ENCODE results near the gene ANTKMT.

Gene ANTKMT

DNA sequence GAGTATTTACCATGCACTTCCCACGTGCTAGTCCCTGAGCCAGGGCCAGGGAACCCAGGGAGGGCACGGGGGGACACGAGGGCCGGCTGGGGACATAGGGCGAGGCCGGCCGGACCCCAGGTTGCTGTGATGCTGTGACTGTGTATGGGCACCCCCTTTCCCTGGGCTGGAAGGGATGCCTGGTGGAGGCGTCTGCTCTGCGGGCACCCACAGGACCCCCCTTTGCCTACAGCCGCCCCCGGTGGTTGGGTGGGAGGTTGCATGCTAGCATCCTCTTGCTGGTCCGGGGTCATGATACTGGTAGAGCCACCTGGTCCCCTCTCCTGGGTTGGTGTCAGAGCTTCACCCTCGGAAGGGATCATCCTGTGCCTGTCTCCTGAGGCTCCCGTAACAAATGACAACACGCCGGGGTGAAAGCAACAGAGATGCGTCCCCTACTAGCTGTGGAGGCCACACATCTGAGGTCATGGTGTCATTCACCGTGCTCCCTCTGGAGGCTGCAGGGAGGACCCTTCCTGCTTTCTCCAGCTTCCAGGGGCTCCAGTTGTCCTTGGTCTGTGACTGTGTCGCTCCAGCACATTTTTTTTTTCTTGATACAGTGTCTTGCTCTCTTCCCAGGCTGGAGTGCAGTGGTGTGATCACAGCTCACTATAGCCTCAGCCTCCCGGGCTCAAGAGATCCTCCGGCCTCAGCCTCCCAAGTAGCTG is 23.0 kb downstream of the ANTKMT start:
- no peak for TF ChIP-seq ZNF565 (CRISPR knock-in tag; conservative IDR thresholded peaks at IDR 0.05; ENCODE audit: low read depth)
- no peak for TF ChIP-seq TOX (CRISPR knock-in tag; IDR thresholded peaks at IDR 0.05; ENCODE audit: borderline replicate concordance)
- no peak for TF ChIP-seq GLIS3 (CRISPR knock-in tag; IDR thresholded peaks at IDR 0.05)
- TF ChIP-seq ZNF8 (CRISPR knock-in tag; IDR thresholded peaks at IDR 0.05), result no peak
- no peak for TF ChIP-seq ISL1 (CRISPR knock-in tag; IDR thresholded peaks at IDR 0.05)
- no peak for TF ChIP-seq ZNF70 (CRISPR knock-in tag; IDR thresholded peaks at IDR 0.05)
- ATAC-seq, result no peak

DNA sequence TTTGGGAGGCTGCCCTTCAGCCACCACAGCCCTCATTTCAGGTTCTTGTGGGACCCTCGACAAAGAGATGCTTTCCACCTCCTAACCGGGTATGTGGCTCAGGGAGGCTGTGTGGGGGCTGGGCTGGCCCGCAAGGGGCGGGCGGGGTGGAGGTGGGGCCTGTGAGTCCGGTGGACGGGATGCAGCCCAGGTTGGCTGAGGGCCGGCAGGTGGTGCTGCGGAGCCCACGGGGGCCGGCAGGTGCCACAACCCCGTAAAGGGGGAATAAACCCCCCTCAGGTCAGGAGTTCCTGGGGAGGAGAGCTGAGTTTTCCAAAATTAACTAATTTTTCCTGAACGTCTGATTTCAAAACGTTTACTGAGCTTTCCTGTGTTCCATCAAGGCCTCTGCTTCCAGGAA is 24.8 kb downstream of the ANTKMT start:
- no peak for TF ChIP-seq ZNF565 (CRISPR knock-in tag; conservative IDR thresholded peaks at IDR 0.05; ENCODE audit: low read depth)
- no peak for TF ChIP-seq GLIS3 (CRISPR knock-in tag; IDR thresholded peaks at IDR 0.05)
- no peak for TF ChIP-seq ZNF8 (CRISPR knock-in tag; IDR thresholded peaks at IDR 0.05)

DNA sequence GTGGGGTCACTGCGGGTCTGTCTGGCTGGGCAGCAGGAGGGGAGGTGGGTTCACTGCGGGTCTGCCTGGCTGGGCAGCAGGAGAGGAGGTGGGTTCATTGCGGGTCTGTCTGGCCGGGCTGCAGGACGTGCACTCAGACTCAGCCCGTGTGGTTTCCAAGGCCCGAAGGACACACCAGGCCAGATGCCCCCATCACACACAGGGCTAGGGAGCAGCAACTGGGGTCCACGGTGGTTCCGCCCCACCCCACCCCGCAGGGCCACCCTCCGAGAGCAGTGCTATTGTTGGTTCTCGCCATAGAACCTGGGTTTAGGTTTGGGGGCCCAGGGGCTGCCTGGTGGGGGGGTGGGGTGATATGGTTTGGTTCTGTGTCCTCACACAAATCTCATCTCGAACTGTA is 25.7 kb downstream of the ANTKMT start:
- no peak for TF ChIP-seq TOX (CRISPR knock-in tag; IDR thresholded peaks at IDR 0.05; ENCODE audit: borderline replicate concordance)
- no peak for TF ChIP-seq GLIS3 (CRISPR knock-in tag; IDR thresholded peaks at IDR 0.05)
- TF ChIP-seq ZNF8 (CRISPR knock-in tag; IDR thresholded peaks at IDR 0.05), result no peak
- no peak for TF ChIP-seq ZC3H10 (CRISPR knock-in tag; IDR thresholded peaks at IDR 0.05)
- TF ChIP-seq ZNF565 (CRISPR knock-in tag; conservative IDR thresholded peaks at IDR 0.05; ENCODE audit: low read depth), result no peak
- no peak for TF ChIP-seq TCF4 (CRISPR knock-in tag; IDR thresholded peaks at IDR 0.05; ENCODE audit: borderline replicate concordance)
- no peak for TF ChIP-seq ISL1 (CRISPR knock-in tag; IDR thresholded peaks at IDR 0.05)
- TF ChIP-seq, protein P1, sequence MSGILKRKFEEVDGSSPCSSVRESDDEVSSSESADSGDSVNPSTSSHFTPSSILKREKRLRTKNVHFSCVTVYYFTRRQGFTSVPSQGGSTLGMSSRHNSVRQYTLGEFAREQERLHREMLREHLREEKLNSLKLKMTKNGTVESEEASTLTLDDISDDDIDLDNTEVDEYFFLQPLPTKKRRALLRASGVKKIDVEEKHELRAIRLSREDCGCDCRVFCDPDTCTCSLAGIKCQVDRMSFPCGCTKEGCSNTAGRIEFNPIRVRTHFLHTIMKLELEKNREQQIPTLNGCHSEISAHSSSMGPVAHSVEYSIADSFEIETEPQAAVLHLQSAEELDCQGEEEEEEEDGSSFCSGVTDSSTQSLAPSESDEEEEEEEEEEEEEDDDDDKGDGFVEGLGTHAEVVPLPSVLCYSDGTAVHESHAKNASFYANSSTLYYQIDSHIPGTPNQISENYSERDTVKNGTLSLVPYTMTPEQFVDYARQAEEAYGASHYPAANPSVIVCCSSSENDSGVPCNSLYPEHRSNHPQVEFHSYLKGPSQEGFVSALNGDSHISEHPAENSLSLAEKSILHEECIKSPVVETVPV (CRISPR knock-in tag; IDR thresholded peaks at IDR 0.05), result no peak
- TF ChIP-seq CSDC2 (CRISPR knock-in tag; IDR thresholded peaks at IDR 0.05), result no peak
- TF ChIP-seq SNAI2 (CRISPR knock-in tag; IDR thresholded peaks at IDR 0.05), result no peak
- TF ChIP-seq OSR1 (CRISPR knock-in tag; IDR thresholded peaks at IDR 0.05), result no peak
- no peak for TF ChIP-seq PPARA (CRISPR knock-in tag; IDR thresholded peaks at IDR 0.05; ENCODE audit: borderline replicate concordance)
- TF ChIP-seq ZNF70 (CRISPR knock-in tag; IDR thresholded peaks at IDR 0.05), result no peak
- TF ChIP-seq, protein P2, sequence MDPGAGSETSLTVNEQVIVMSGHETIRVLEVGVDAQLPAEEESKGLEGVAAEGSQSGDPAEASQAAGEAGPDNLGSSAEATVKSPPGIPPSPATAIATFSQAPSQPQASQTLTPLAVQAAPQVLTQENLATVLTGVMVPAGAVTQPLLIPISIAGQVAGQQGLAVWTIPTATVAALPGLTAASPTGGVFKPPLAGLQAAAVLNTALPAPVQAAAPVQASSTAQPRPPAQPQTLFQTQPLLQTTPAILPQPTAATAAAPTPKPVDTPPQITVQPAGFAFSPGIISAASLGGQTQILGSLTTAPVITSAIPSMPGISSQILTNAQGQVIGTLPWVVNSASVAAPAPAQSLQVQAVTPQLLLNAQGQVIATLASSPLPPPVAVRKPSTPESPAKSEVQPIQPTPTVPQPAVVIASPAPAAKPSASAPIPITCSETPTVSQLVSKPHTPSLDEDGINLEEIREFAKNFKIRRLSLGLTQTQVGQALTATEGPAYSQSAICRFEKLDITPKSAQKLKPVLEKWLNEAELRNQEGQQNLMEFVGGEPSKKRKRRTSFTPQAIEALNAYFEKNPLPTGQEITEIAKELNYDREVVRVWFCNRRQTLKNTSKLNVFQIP (CRISPR knock-in tag; IDR thresholded peaks at IDR 0.05; ENCODE audit: borderline replicate concordance, low read depth), result no peak
- TF ChIP-seq ESRRG (CRISPR knock-in tag; IDR thresholded peaks at IDR 0.05), result no peak
- TF ChIP-seq ZFP3 (CRISPR knock-in tag; IDR thresholded peaks at IDR 0.05), result no peak
- TF ChIP-seq, protein P3, sequence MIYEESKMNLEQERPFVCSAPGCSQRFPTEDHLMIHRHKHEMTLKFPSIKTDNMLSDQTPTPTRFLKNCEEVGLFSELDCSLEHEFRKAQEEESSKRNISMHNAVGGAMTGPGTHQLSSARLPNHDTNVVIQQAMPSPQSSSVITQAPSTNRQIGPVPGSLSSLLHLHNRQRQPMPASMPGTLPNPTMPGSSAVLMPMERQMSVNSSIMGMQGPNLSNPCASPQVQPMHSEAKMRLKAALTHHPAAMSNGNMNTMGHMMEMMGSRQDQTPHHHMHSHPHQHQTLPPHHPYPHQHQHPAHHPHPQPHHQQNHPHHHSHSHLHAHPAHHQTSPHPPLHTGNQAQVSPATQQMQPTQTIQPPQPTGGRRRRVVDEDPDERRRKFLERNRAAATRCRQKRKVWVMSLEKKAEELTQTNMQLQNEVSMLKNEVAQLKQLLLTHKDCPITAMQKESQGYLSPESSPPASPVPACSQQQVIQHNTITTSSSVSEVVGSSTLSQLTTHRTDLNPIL (CRISPR knock-in tag; IDR thresholded peaks at IDR 0.05; ENCODE audit: low read depth), result no peak
- TF ChIP-seq BACH2 (CRISPR knock-in tag; IDR thresholded peaks at IDR 0.05; ENCODE audit: borderline replicate concordance), result no peak
- TF ChIP-seq, protein P4, sequence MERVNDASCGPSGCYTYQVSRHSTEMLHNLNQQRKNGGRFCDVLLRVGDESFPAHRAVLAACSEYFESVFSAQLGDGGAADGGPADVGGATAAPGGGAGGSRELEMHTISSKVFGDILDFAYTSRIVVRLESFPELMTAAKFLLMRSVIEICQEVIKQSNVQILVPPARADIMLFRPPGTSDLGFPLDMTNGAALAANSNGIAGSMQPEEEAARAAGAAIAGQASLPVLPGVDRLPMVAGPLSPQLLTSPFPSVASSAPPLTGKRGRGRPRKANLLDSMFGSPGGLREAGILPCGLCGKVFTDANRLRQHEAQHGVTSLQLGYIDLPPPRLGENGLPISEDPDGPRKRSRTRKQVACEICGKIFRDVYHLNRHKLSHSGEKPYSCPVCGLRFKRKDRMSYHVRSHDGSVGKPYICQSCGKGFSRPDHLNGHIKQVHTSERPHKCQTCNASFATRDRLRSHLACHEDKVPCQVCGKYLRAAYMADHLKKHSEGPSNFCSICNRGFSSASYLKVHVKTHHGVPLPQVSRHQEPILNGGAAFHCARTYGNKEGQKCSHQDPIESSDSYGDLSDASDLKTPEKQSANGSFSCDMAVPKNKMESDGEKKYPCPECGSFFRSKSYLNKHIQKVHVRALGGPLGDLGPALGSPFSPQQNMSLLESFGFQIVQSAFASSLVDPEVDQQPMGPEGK (CRISPR knock-in tag; IDR thresholded peaks at IDR 0.05; ENCODE audit: borderline replicate concordance), result no peak
- TF ChIP-seq, protein P5, sequence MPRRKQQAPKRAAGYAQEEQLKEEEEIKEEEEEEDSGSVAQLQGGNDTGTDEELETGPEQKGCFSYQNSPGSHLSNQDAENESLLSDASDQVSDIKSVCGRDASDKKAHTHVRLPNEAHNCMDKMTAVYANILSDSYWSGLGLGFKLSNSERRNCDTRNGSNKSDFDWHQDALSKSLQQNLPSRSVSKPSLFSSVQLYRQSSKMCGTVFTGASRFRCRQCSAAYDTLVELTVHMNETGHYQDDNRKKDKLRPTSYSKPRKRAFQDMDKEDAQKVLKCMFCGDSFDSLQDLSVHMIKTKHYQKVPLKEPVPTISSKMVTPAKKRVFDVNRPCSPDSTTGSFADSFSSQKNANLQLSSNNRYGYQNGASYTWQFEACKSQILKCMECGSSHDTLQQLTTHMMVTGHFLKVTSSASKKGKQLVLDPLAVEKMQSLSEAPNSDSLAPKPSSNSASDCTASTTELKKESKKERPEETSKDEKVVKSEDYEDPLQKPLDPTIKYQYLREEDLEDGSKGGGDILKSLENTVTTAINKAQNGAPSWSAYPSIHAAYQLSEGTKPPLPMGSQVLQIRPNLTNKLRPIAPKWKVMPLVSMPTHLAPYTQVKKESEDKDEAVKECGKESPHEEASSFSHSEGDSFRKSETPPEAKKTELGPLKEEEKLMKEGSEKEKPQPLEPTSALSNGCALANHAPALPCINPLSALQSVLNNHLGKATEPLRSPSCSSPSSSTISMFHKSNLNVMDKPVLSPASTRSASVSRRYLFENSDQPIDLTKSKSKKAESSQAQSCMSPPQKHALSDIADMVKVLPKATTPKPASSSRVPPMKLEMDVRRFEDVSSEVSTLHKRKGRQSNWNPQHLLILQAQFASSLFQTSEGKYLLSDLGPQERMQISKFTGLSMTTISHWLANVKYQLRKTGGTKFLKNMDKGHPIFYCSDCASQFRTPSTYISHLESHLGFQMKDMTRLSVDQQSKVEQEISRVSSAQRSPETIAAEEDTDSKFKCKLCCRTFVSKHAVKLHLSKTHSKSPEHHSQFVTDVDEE (CRISPR knock-in tag; IDR thresholded peaks at IDR 0.05), result no peak
- no peak for ATAC-seq

More for the DNA sequence above, 24.8 kb downstream of the ANTKMT start:
- ATAC-seq, result peak; percentile 27; the same call in 2 of the 3 replicates
